ENCODE data around the gene LPIN1.
"Not testable (repeated sequence)": the region's sequence is repeated elsewhere in the genome, so short reads cannot be mapped to it uniquely, and the experiment has no call there.

LPIN1 gene

DNA sequence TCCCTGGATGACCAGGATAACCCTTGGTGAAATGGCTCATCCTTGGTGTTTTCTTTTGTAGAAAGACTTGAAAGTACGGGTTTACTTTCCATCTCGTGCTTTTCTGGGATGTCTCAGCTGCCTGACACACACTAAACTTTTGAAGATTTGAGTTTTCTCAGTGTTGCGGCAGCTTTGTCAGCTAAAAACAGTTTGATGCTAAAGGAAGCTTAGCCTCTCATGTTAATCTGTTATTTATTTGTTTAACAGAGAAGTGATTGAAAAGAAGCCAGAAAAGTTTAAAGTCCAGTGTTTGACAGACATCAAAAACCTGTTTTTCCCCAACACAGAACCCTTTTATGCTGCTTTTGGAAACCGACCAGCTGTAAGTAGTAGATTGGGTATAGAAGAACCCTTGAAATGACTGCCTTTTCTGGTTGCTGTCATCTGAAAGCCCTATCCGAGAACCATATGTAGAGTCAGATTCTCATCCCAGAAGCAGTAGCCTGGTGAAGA is 72.8 kb downstream of the LPIN1 start:
- TF ChIP-seq POLR2A (IDR thresholded peaks at IDR 0.05; ENCODE audit: low read length) (no peak), GATA1 (IDR thresholded peaks at IDR 0.05; ENCODE audit: low read depth, low read length) (no peak)
- DNase-seq = no peak

DNA sequence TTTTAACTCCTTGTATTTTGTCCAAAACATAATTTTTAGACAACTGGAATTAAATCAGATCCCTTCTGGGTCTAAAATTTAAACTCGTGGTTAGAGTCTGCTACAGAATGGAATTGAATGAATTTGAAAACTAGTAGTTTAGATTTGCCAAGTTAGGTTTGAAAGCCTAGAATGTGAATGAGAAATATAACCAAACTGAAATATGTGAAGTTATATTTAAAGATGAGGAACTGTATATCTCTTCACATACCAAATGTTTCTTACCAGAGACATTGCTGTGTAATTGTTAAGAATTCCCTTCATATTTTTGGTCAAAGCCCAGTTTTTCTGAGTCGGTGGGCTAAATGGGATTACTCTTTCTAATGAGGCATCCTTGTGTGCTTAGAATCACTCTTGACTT is 74.2 kb downstream of the LPIN1 start:
- DNase-seq = no peak
- TF ChIP-seq POLR2A (IDR thresholded peaks at IDR 0.05; ENCODE audit: low read length) (no peak), GATA1 (IDR thresholded peaks at IDR 0.05; ENCODE audit: low read depth, low read length) (no peak)

DNA sequence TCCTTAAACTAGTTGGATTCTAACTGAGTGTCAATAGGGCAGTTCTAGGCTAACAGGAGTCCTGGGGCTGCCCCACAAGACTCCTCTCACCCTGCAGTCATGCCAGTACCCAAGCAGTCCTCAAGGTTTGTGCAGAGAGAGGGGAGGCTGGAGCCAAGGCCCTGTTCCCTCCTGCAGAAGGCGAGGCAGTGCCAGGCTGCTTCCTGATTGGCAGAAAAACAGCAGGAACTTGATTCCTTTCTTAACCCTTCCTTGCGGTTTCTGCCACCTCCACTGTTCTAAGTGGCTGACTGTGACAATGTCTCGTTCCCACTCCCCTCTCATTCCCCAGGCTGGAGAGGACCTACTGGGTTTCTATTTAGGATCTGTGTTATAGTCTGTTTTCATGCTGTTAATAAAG is 75.3 kb downstream of the LPIN1 start:
- no peak for DNase-seq
- no peak for TF ChIP-seq POLR2A (IDR thresholded peaks at IDR 0.05; ENCODE audit: low read length)
- TF ChIP-seq GATA1 (IDR thresholded peaks at IDR 0.05; ENCODE audit: low read depth, low read length) = no peak

DNA sequence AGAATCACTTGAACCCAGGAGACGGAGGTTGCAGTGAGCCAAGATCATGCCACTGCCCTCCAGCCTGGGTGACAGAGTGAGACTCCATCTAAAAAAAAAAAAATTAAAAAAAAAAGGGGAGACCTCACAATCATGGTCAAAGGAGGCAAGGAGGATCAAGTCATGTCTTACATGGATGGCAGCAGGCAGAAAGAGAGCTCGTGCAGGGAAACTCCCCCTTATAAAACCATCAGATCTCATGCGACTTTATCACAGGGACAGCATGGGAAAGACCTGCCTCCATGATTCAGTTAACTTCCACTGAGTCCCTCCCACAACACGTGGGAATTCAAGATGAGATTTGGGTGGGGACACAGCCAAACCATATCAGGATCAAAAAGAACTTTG is 75.9 kb downstream of the LPIN1 start:
- not testable (repeated sequence) for DNase-seq

DNA sequence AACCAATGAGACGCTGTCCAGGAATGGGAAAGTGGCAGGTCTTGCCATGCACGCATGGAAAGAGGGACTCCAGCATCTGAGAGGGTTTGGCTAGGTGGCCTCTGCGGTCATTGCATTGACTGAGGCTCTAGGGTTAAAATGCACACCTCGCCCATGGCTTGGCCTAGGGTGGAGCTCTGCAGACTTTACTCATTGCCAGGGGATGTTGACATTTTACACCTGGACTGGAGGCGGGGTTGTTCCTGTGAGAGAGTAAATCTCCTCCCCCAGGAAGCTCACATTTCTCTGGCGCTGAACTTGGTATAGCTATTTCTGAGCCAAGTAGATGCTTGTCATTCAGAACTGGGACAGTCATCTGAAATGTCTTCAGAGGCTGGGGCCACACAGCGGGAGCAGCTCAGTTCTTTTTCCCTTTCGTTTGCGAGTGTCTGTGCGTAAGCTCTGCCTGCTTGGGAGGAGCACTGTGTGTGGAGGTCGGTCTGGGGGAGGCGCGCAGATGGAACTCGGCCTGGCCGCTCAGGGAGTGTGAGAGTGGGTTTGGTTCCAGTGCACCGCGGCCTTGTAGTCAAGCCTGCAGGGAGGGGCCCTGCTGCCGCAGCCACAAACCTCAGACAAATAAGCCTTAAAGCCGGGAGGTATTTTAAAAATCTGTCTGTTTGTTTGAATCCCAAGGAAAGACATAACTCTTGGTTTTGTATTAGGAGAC is 76.5 kb downstream of the LPIN1 start:
- no peak for TF ChIP-seq GATA1 (IDR thresholded peaks at IDR 0.05; ENCODE audit: low read depth, low read length)
- no peak for DNase-seq

DNA sequence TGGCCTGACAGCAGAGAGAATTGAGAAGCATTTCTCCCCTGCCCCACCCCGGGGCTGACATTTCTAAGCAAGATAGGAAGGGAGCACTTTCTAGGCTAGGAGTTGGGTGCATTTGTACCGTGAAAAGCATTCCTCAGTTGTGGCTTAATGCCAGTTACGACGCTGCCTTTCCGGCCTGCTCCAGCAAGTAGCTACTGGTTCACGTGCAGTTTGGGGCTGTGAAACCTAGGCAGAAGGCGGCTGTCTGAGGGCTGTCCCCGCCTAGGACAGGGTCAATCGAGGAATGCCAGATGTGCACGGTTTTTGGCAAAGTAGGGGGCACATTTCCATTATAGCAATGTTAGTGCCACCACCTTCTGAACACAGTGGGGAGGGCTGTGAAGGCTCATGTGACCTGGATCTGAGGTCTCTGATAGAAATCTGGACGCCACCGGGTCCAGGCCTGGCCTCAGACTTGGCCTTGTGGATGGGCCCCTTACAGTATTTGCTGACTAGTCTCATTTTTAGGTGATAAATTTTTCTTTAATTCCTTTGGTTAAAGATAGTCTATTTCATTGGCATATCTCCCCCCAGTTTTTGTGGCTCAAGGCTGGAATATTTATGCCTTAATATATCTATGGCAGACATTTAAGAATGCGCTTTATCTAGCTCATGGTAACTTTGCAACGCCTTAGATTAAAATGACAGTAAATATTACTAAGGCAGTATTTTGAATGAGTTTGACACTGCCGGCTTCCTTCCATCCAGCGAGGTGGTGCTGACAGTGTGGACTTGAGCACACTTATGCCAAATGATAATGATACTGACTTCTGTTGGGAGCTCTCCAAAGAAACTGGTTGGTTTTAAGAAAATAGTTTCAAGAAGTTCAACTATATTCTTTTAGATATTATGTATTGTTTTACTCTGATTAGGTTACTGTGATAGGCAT is 78.7 kb downstream of the LPIN1 start:
- no peak for TF ChIP-seq GATA1 (IDR thresholded peaks at IDR 0.05; ENCODE audit: low read depth, low read length)
- TF ChIP-seq POLR2A (IDR thresholded peaks at IDR 0.05; ENCODE audit: low read length) = no peak
- DNase-seq = no peak

DNA sequence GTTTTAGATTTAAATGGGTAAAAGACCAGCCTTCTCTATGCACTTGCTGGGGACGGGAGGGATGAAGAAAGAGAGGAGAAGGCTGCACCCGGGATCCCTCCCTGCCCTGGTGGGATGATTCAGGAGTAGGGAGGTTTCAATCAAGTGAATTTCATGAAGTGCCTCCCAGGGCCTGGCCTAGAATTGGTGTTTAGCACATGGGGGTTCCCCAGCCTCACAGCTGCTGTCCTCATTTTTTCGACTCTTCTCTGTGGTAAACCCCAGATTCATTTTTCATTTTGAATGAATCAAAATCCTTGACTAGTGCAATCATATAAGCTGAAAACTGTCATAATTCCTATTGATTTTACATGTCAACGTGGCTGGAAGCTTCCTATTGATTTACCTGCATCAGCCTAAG is 81.1 kb downstream of the LPIN1 start:
- DNase-seq = no peak
- TF ChIP-seq POLR2A (IDR thresholded peaks at IDR 0.05; ENCODE audit: low read length) (no peak), GATA1 (IDR thresholded peaks at IDR 0.05; ENCODE audit: low read depth, low read length) (no peak)

DNA sequence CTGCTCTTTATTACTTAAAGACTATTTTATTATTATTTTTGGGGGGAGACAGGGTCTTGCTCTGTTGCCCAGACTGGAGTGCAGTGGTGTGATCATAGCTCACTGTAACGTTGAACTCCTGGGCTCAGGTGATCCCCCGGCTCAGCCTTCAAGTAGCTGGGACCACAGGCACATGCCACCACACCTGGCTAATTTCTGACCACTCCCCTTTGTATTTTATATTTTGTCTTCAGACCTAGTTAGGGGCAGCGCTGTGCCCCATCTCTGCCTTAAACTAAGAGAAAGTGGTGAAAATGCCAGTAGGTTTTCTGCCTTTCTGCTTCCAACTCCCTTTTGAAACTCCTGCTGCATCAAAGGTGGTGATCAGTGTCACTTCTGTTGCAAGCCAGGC is 82.5 kb downstream of the LPIN1 start:
- no peak for DNase-seq
- TF ChIP-seq GATA1 (IDR thresholded peaks at IDR 0.05; ENCODE audit: low read depth, low read length) (no peak), POLR2A (IDR thresholded peaks at IDR 0.05; ENCODE audit: low read length) (no peak)

DNA sequence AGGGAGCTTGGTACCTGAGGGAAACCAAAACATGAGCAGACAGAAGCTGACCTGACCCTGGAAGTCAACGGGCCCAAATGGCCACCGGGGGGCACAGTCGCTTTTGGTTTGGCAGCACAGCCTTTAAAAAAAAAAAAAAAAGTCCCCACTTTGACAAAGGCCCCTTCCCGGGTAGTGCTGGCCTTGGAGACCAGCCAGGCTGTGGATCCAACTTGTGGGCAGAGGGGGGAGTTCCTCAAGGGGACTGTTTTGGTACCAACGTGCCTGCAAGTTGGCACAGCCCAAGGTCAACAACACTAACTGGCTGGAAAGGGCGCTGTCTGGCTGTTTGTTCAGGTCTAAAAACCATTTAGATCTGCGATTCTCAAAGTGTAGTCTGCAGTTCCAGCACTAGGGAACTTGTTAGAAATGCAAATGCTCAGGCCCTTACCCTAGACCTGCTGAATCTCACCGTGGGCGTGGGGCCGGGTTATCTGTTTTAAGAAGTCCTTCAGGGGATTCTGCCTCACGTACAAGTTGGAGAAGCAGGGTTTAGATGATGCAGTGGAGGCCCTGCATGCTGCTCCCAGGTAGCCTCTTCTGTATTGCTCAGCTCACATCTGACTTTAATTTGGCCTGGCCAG is 83.0 kb downstream of the LPIN1 start:
- TF ChIP-seq POLR2A (IDR thresholded peaks at IDR 0.05; ENCODE audit: low read length) (no peak), GATA1 (IDR thresholded peaks at IDR 0.05; ENCODE audit: low read depth, low read length) (no peak)
- DNase-seq = peak; percentile 64 to 68

DNA sequence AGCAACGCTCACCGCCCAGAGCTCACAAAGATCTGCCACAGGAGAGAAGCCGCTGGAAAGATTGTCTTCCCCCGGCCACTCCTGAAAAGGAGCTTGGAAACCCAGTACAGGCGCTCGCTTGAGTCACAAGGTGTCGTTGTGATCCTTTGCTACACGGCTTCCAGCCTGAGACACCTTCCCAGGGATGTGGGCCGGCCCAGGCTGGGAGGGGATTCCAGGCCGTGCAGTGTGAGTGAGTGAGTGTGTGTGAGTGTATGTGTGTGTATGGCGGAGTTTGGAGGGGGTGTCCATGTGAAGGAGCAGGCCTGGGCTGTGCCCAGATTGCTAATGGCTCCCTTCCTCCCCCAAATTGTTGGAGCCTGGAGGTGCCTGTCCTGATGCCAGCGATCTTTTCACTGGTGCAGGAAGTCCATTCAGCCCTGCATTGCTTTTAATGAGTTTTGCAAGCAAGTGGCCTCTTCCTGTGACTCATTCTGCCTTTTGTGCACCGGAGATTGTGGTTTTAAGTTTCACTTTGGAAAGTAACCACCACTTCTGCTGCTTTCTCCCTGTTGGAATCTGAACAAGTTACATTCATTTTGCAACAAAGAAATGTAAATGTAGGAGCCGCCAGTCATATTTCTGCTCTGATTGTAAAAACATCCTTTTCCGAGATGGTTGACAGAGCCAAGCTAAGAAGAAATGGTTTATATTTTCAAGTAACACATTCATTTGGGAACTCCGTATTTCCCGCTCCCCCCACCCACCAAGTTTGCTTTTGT is 83.7 kb downstream of the LPIN1 start:
- TF ChIP-seq POLR2A (IDR thresholded peaks at IDR 0.05; ENCODE audit: low read length) = no peak
- no peak for TF ChIP-seq GATA1 (IDR thresholded peaks at IDR 0.05; ENCODE audit: low read depth, low read length)
- peak; percentile 32 to 36 for DNase-seq

DNA sequence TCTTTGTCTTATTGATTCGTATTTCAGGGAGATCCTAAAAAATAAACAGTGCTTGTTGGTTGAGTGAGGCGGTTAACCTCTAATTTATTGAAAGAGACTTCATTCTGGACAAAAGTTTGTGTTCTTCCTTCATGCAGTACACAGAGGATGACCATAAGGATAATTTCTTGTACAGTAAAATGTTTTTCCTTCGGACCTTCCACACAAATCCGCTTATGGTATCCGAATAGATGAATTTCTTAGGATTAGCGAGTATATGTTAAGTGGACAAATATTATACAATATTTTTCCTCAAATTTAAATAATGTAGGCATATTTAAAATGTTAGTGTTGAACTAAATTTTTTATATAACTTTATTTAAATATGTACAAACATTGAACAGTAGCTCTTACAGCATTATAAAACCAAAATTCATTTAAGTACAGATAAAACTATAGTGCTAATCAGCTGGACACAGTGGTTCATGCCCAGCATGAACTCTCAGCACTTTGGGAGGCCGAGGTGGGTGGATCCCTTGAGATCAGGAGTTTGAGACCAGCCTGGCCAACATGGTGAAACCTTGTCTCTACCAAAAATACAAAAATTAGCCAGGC is 84.4 kb downstream of the LPIN1 start:
- DNase-seq = no peak
- no peak for TF ChIP-seq POLR2A (IDR thresholded peaks at IDR 0.05; ENCODE audit: low read length)
- TF ChIP-seq GATA1 (IDR thresholded peaks at IDR 0.05; ENCODE audit: low read depth, low read length) = no peak

DNA sequence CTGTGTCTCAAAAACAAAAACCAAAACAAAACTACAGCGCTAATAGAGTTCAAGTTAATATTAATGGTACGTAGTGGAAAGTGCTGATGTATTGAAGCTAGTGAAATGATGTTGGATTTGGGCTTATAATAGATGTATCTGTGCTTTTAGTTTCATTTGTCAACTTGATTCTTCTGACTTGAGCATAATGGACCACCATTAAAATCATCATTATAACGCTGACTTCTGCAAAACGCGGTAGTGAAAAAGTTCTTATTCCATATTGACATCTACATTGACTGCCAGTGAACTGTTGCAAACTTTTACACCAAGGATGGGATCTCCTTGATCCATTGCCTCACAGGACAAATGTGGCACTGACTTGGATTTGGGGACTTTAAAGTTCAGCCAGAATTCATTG is 85.0 kb downstream of the LPIN1 start:
- no peak for DNase-seq
- TF ChIP-seq POLR2A (IDR thresholded peaks at IDR 0.05; ENCODE audit: low read length) (no peak), GATA1 (IDR thresholded peaks at IDR 0.05; ENCODE audit: low read depth, low read length) (no peak)

DNA sequence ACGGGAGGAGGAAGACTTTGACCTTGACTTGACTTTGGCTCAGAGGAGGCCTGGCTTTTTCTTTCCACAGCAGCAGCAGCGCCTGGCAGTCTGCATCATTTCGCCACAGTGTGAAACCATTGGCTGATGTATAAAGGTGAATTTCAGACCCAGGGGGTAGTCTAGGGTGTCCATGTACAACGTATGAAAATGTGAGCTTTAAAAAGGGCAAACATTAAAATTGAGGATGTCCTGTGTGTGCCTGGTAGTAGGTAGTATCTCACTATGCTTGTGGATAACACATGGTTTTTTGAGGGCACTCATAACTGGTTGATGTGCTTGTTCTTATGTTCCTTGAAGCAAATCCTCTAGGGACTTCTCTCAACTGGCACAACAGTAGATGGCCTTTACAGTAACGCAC is 86.1 kb downstream of the LPIN1 start:
- TF ChIP-seq POLR2A (IDR thresholded peaks at IDR 0.05; ENCODE audit: low read length) = no peak
- DNase-seq = no peak
